B cell (primary cell): ENCODE results near the gene UBASH3B. TPM values are rescaled to one million over a fixed set of nuclear protein-coding genes. Genes with fewer than 3 reads are reported as not detected.

ENCODE experiments used
- ATAC-seq: fragments of 200-7000 bp; cut with Tn5 transposase; one replicate; pipeline ENCODE4 v1.10.0; 2021; ENCODE audit warnings: low read depth, mild to moderate bottlenecking, moderate number of reproducible peaks, moderate library complexity
- CTCF ChIA-PET: fragments of 350-600 bp; sonication (Branson Sonifier 250); formaldehyde crosslinking; loops from one replicate; lab custom pipeline; 2021; ENCODE audit warnings: antibody characterized with exemption, inconsistent platforms; lab: Charles Lee
- POLR2A ChIA-PET: fragments of 350-600 bp; sonication (Branson Sonifier 250); formaldehyde crosslinking; loops from one replicate; lab custom pipeline; 2021; ENCODE audit warnings: antibody characterized with exemption; lab: Charles Lee
- DNase-seq: peaks from one replicate; pipeline ENCODE4 v3.0.0; 2013
- H2AFZ ChIP-seq: 2 replicates; pipeline ENCODE4 v1.6.1; 2012; ENCODE audit warnings: mild to moderate bottlenecking, low read depth, low read length; ENCODE audit not compliant: insufficient read depth, poor library complexity, severe bottlenecking
- H3K27ac ChIP-seq, 2 donors: 1 replicate in 1 of 2; 2 replicates in 1 of 2; pipeline ENCODE4 v1.5.1; 2012 to 2013; ENCODE audit warnings: low read length in 2 of 2, mild to moderate bottlenecking in 2 of 2, moderate library complexity in 1 of 2
- H3K27me3 ChIP-seq, 4 experiments: fragments of 200-600 bp in 1 of 4; sonication (generic) in 1 of 4; replicated peaks in 1 of 4; 1 replicate in 2 of 4; 2 replicates in 2 of 4; pipeline versions ENCODE4 v1.6.1 to v1.7.0; 2013 to 2016; ENCODE audit warnings: low read length in 3 of 4, mild to moderate bottlenecking in 2 of 4, mixed read lengths in 1 of 4, moderate library complexity in 1 of 4; ENCODE audit not compliant: insufficient read depth in 4 of 4, control insufficient read depth in 3 of 4; ENCODE audit errors: control extremely low read depth in 1 of 4
- H3K36me3 ChIP-seq, 2 experiments: replicated peaks in 1 of 2; 1 replicate in 1 of 2; 2 replicates in 1 of 2; pipeline versions ENCODE4 v1.6.1 to v1.7.1; 2013; ENCODE audit warnings: low read length in 1 of 2; ENCODE audit not compliant: insufficient read depth in 2 of 2, control insufficient read depth in 1 of 2; ENCODE audit errors: control extremely low read depth in 1 of 2, extremely low read depth in 1 of 2
- H3K4me1 ChIP-seq, 2 donors: fragments of 200-600 bp in 1 of 2; sonication (generic) in 1 of 2; 1 replicate in 1 of 2; 2 replicates in 1 of 2; pipeline versions ENCODE4 v1.5.1 to v1.6.1; 2013 to 2017; ENCODE audit warnings: low read length in 2 of 2; ENCODE audit not compliant: control insufficient read depth in 2 of 2, insufficient read depth in 2 of 2
- H3K4me2 ChIP-seq: replicated peaks from 2 replicates; pipeline ENCODE3; 2012; ENCODE audit warnings: mild to moderate bottlenecking, low read depth, low read length; ENCODE audit not compliant: poor library complexity, severe bottlenecking
- H3K4me3 ChIP-seq, 5 experiments: fragments of 200-600 bp in 1 of 5; sonication (generic) in 1 of 5; 1 replicate in 3 of 5; 2 replicates in 2 of 5; pipeline versions ENCODE4 v1.5.1 to v1.7.0; 2011 to 2016; ENCODE audit warnings: low read length in 4 of 5, mild to moderate bottlenecking in 4 of 5, low read depth in 2 of 5, control low read depth in 1 of 5, moderate library complexity in 1 of 5; ENCODE audit not compliant: insufficient read depth in 1 of 5; ENCODE audit errors: control extremely low read depth in 1 of 5, extremely low read depth in 1 of 5
- H3K79me2 ChIP-seq: fragments of 200-600 bp; sonication (generic); one replicate; pipeline ENCODE4 v1.6.0; 2016; ENCODE audit warnings: low read length; ENCODE audit not compliant: control insufficient read depth, insufficient read depth
- H3K9ac ChIP-seq: fragments of 200-600 bp; sonication (generic); 2 replicates; pipeline ENCODE4 v1.6.1; 2017; ENCODE audit warnings: mild to moderate bottlenecking, low read length, moderate library complexity
- H3K9me3 ChIP-seq, 3 donors: one replicate each; pipeline versions ENCODE4 v1.6.1 to v1.7.1; 2013; ENCODE audit warnings: low read length in 2 of 3; ENCODE audit not compliant: control insufficient read depth in 2 of 3, insufficient read depth in 1 of 3; ENCODE audit errors: control extremely low read depth in 1 of 3
- H4K20me1 ChIP-seq: 2 replicates; pipeline ENCODE4 v1.6.0; 2012; ENCODE audit warnings: mild to moderate bottlenecking, low read length; ENCODE audit not compliant: insufficient read depth, control insufficient read depth, poor library complexity, severe bottlenecking
- H3K27ac Mint-ChIP-seq: one replicate; pipeline ENCODE4 v1.8.0; 2021; ENCODE audit warnings: mixed read lengths
- H3K27me3 Mint-ChIP-seq: one replicate; pipeline ENCODE4 v1.8.0; 2021; ENCODE audit warnings: mixed read lengths
- H3K4me1 Mint-ChIP-seq: one replicate; pipeline ENCODE4 v1.8.0; 2021; ENCODE audit warnings: mixed read lengths
- H3K4me3 Mint-ChIP-seq: one replicate; pipeline ENCODE4 v1.8.0; 2021; ENCODE audit warnings: mixed read lengths
- H3K9me3 Mint-ChIP-seq: one replicate; pipeline ENCODE4 v1.8.0; 2022; ENCODE audit warnings: mixed read lengths; ENCODE audit not compliant: insufficient read depth
- CTCF ChIP-seq: fragments of 200-600 bp; IDR thresholded peaks from one replicate; pipeline ENCODE4 v1.8.0; 2022; ENCODE audit warnings: antibody characterized with exemption, mild to moderate bottlenecking
- EZH2 ChIP-seq: IDR thresholded peaks from 2 replicates; pipeline ENCODE4 v1.6.1; 2012; ENCODE audit warnings: borderline replicate concordance, low read depth, mild to moderate bottlenecking, moderate library complexity, low read length; ENCODE audit not compliant: insufficient read depth, poor library complexity, severe bottlenecking
- WGBS: methylation state at CpG from one replicate; pipeline ENCODE4 v1.1.5; 2013; ENCODE audit warnings: missing lambda C conversion rate; ENCODE audit not compliant: insufficient coverage; 5-methylcytosine and 5-hydroxymethylcytosine counted together
- intact Hi-C: fragments of 100-400 bp; cut with micrococcal nuclease; formaldehyde crosslinking; loops from one replicate; pipeline ENCODE4 v1.10.0; 2022
- polyA plus RNA-seq: library from polyadenylated mRNA; depleted of rRNA; stranded (reverse); fragments of >200 nt; gene quantifications from 2 replicates; pipeline ENCODE4 v1.2.3, GENCODE V29; 2012
- total RNA-seq, 2 donors: library from RNA; stranded (reverse); fragments of 120-200 nt in 1 of 2; gene quantifications; 1 replicate in 1 of 2; 2 replicates in 1 of 2; pipeline versions ENCODE4 v1.2.3 to v1.2.4, GENCODE V29; 2013 to 2022

UBASH3B gene
- total and polyA plus RNA-seq, 2 donors (not counting 1 experiment from before 2014, with no cell fraction given), result 2.3 to 3.6 TPM

- CTCF ChIA-PET, result no interaction called here
- Mint-ChIP-seq H3K27me3 (no peaks in the 10 kb centered on the region), H3K4me3 (no peak overlapping the region)
These were observed 25.5 kb downstream of the UBASH3B start for GRCh38 chr11:122681070-122681469.

GRCh38 chr11:122681735-122682134, 26.2 kb downstream of the UBASH3B start:
- no peak for ATAC-seq
- H3K27ac Mint-ChIP-seq, result no peak overlapping the region
- ChIA-PET CTCF (no interaction called here), POLR2A (no interaction called here)
- H3K27me3 ChIP-seq, result no peaks in the 10 kb centered on the region
- no peaks in the 10 kb centered on the region for H3K27me3 Mint-ChIP-seq
- no peaks in the 10 kb centered on the region for H4K20me1 ChIP-seq
- H3K36me3 ChIP-seq, result no peaks in the 10 kb centered on the region
- H3K79me2 ChIP-seq, result peaks cover 48% of the 10 kb centered on the region
- no peaks in the 10 kb centered on the region for H3K9me3 Mint-ChIP-seq
- 84% methylated on average over 5 of the region's 7 CpGs for WGBS
- peaks cover 4% of the 10 kb centered on the region for H3K4me1 Mint-ChIP-seq
- no peaks in the 10 kb centered on the region for H3K9me3 ChIP-seq
- H3K4me3 ChIP-seq, result no peak overlapping the region
- no peak overlapping the region for H3K27ac ChIP-seq
- no peak overlapping the region for H3K9ac ChIP-seq
- no peak for DNase-seq
- H3K4me1 ChIP-seq, result no peaks in the 10 kb centered on the region
- intact Hi-C loops, result no loop called here
- TF ChIP-seq CTCF (no peak), EZH2 (no peak)
- no peak overlapping the region for H2AFZ ChIP-seq
- no peak overlapping the region for H3K4me2 ChIP-seq
- H3K4me3 Mint-ChIP-seq, result no peak overlapping the region

More at GRCh38 chr11:122681070-122681469, 25.5 kb downstream of the UBASH3B start:
- DNase-seq (no peak), ATAC-seq (no peak)
- Histone ChIP-seq H4K20me1 (no peaks in the 10 kb centered on the region), H3K79me2 (peaks cover 45% of the 10 kb centered on the region), H3K27ac (no peak overlapping the region), H3K4me2 (no peak overlapping the region), H3K4me1 (no peaks in the 10 kb centered on the region), H3K36me3 (no peaks in the 10 kb centered on the region), H2AFZ (no peak overlapping the region), H3K4me3 (no peak overlapping the region), H3K27me3 (no peaks in the 10 kb centered on the region), H3K9me3 (no peaks in the 10 kb centered on the region), H3K9ac (no peak overlapping the region)
- intact Hi-C loops, result no loop called here
- no CpG with 5 or more reads among the region's 3 CpGs for WGBS
- POLR2A ChIA-PET, result no interaction called here
- peaks cover 6% of the 10 kb centered on the region for H3K4me1 Mint-ChIP-seq
- no peak overlapping the region for H3K27ac Mint-ChIP-seq
- H3K9me3 Mint-ChIP-seq, result no peaks in the 10 kb centered on the region
- no peak for TF ChIP-seq EZH2
- no peak for TF ChIP-seq CTCF
